ENCODE data around the gene TAF4.
"Not testable (repeated sequence)": the region's sequence is repeated elsewhere in the genome, so short reads cannot be mapped to it uniquely, and the experiment has no call there.

Gene TAF4, protein sequence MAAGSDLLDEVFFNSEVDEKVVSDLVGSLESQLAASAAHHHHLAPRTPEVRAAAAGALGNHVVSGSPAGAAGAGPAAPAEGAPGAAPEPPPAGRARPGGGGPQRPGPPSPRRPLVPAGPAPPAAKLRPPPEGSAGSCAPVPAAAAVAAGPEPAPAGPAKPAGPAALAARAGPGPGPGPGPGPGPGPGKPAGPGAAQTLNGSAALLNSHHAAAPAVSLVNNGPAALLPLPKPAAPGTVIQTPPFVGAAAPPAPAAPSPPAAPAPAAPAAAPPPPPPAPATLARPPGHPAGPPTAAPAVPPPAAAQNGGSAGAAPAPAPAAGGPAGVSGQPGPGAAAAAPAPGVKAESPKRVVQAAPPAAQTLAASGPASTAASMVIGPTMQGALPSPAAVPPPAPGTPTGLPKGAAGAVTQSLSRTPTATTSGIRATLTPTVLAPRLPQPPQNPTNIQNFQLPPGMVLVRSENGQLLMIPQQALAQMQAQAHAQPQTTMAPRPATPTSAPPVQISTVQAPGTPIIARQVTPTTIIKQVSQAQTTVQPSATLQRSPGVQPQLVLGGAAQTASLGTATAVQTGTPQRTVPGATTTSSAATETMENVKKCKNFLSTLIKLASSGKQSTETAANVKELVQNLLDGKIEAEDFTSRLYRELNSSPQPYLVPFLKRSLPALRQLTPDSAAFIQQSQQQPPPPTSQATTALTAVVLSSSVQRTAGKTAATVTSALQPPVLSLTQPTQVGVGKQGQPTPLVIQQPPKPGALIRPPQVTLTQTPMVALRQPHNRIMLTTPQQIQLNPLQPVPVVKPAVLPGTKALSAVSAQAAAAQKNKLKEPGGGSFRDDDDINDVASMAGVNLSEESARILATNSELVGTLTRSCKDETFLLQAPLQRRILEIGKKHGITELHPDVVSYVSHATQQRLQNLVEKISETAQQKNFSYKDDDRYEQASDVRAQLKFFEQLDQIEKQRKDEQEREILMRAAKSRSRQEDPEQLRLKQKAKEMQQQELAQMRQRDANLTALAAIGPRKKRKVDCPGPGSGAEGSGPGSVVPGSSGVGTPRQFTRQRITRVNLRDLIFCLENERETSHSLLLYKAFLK

DNA sequence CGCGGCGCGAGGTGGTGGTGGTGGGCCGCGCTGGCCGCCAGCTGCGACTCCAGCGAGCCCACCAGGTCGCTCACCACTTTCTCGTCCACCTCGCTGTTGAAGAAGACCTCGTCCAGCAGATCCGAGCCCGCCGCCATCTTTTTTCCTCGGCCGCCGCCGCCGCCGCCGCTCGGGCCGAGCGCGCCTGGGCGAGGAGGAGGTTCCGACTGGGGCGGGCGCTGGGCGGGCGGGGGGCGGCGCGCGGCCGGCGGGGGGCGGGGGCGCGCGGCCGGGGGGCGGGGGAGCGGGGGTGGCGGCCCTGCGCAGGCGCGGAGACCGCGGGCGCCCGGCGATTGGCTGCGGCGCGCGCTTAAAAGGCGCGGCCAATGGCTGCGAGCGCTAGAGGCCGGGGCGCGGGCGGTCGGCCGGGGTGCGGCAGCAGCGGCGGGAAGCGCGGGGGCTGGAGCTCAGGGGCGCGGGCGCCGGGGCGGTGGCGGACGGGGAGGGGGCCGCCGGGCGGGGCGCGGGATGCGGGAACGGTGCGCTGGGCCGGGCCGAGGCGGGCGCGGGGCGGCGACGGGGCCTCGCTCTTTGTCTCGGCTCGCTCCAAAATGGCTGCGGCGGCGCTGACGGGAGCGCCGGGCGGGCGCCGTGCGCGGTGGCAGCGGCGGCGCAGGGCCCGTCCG, at the start of gene TAF4:
Gene TAF4, minus strand, starts transcription at position 208 of the 665 bp plus-strand sequence. Its CDS starts 71 bp downstream, at position 137.
- peak; percentile 48 to 53 for DNase-seq (ENCODE audit: low read depth in 2 of 2)

DNA sequence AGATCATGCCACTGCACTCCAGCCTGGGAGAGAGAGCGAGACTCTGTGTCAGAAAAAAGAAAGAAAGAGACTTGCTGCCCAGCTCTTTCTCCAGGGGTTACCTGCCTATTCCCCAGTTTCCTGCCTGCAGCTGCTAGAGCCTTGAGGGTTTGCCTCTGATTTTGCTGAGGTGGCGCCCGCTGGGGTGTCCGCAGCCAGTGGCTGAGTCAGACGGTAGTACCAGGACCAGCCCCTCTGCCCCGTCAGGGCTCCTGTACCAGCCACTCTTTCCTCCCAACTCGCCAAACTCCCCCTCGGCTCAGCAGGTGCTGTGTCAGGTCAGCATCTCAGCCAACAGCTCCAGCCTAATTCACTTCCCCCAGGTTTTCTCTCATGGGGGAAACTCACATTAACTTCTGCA, 49.2 kb upstream of the TAF4 start:
- no peak for DNase-seq (ENCODE audit: low read depth in 2 of 2)

DNA sequence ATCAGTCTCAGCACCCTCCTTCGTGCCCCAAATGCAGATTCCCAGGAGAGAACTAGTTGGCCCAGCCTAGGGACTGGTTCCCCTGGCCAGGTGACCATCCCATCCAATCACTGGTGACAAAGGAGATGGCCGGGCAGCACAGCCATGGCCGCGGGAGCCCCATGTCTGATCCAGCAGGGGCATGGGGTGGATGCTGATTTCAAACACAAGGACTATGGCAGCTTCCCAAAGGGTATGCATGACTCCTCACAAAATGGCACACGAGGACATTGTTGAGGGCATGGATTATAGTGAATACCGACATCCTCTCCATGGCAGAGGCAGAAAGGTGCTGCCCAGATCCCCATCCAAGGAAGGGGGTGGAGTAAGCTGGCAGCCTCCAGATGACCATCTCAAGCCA, 46.7 kb upstream of the TAF4 start:
- DNase-seq (ENCODE audit: low read depth in 2 of 2), result no peak

DNA sequence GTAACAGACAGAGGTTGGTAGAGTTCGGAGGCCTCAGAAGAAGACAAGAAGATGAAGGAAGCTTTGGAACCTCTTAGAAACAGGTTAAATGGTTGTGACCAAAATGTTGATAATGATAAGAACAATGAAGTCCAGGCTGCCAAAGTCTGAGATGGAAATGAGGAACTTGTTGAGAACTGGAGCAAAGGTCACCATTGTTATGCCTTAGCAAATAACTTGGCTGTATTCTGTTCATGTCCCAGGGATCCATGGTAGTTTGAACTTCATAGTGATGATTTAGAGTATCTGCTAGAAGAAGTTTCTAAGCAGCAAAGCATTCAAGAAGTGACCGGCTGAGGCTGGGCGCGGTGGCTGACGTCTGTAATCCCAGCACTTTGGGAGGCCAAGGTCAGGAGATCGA, 45.5 kb upstream of the TAF4 start:
- DNase-seq (ENCODE audit: low read depth in 2 of 2), result no peak

DNA sequence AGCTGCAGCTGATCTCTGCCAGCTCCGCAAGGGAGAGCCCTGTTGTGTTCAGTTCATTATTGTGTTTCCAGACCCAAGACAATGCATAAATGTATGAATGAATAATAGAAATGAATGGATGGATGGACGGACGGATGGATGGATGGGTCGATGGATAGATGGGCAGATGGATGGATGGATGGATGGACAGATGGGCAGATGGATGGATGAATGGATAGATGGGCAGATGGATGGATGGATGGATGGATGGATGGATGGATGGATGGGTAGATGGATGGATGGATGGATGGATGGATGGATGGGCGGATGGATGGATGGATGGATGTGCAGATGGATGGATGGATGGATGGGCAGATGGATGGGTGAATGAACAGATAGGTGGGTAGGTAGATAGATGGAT, 39.9 kb upstream of the TAF4 start:
- no peak for DNase-seq (ENCODE audit: low read depth in 2 of 2)

DNA sequence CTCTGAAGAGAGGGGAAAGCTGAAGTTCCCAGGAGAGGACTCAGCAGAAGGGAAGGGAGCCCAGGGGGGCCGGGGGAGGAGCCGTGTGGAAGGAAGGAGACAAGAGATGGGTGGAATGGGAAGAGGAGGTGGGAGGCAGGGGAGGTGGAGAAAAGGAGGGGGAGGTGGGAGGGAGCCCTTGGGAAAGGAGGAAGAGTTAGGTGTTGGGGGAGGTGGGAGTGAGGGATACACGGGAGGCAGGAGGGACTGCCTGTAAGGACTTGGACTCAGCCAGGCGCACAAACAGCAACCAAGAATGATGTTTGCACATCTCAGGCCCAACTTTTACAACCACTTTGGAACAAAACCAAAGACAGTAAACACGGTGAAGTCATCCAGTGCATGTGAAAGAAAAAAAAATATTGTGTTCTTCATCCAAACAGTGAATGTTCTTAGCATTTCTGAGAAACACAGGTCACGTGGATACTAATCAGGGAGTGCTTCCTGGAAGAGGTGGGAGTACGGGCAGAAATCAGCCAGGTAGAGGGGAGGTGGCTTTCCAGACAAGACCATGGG, 39.2 kb upstream of the TAF4 start:
- DNase-seq (ENCODE audit: low read depth in 2 of 2), result no peak

DNA sequence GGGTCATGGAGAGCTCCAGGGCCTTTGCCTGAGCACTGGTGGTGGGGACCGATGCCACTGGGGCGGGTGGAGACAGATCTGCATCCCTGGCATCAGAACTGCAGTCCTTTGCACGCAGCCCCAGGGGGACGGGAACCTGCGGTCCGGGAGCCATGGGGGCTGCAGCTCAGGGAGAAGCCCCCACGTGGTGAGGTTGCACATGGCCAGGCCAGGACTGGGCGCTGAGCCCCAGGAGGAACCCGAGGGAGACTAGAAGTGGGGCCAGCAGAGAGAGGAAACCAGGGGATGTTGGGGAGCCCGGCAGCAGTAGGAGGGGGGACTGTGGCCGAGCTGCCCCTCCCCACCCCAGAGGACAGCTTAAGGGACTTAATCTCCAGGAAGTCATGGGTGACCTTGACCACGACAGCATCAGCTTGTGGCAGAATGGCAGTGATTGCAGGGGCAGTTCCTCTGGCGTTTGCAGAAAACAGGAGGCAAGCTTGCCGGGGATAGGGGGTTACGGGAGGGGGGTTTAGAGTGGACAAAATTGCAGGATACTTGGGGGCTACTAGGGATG, 38.6 kb upstream of the TAF4 start:
- no peak for DNase-seq (ENCODE audit: low read depth in 2 of 2)

DNA sequence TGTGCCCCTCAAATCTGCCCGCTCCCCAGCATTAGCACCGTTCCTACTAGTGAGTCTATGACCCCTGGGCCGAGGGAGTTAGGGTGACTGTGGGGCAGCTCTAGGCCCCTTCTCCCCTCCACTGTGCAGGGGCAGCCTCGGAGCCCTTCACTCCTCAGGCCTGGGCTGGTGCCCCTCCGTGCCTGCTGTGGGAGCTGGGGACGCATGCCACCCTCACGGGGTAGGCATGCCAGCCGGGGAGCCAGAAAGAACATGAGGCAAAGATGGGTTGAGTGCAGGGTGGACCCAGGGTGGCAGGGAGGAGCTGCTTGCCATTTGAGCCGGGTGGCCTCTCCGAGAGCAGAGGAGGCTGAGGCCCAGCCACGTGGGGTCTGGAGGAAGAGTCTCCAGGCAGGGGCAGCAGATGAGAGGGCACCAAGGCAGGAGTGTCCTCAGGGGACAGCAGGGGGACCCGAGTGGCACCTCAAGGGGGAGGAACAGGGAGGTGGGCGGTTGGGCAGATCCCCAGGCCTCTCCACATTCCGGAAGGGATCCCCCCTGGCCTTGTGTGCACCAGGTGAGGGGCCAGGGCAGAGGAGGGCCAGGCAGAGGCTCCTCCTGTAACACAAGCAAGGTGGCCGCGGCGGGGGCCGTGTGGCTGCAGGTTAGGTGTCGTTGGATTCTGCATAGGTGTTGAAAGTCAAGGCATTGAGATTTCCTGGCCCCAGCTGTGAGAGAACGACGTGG, 38.0 kb upstream of the TAF4 start:
- DNase-seq (ENCODE audit: low read depth in 2 of 2), result no peak

DNA sequence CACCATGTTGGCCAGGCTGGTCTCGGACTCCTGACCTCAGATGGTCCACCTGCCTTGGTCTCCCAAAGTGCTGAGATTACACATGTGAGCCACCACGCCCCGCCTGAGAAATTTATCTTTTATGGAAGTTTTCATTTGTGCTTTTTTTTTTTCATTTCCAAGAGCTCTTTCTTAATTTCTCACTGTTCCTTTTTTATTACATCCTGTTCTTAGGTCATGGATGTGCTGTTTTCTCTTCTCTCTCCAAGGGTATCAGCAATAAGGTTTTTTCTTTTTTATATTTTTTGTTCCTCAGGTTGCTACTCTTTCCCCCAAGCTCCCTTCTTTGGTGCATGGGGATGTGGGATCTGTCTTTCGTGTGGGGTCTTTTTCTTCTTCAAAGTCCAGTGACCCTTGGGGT, 35.4 kb upstream of the TAF4 start:
- no peak for DNase-seq (ENCODE audit: low read depth in 2 of 2)

DNA sequence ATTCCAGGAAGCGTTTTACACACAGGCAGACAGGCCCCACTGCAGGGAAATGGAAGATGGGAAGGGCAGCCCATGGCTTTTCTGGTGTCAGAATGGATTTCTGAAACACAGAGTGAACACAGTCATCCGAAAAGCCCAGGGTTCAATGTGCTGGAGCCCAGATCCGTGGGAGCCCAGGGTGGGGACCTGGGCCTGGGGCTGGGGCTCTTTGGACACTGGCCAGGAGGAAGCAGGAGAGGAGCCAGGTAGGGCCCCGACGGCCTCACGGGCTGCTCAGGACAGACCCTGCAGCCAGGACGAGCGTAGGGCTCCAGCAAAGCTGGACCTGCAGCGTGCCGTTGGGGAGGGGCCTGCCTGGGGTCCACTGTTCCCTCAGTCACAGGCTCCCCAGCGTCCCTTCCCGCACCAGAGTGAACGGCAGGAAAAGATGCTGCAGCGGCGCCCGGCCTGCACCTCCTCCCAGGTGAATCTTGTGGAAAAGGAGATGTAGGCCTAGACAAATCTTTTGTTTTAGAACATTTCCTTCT, 32.3 kb upstream of the TAF4 start:
- DNase-seq (ENCODE audit: low read depth in 2 of 2), result no peak

DNA sequence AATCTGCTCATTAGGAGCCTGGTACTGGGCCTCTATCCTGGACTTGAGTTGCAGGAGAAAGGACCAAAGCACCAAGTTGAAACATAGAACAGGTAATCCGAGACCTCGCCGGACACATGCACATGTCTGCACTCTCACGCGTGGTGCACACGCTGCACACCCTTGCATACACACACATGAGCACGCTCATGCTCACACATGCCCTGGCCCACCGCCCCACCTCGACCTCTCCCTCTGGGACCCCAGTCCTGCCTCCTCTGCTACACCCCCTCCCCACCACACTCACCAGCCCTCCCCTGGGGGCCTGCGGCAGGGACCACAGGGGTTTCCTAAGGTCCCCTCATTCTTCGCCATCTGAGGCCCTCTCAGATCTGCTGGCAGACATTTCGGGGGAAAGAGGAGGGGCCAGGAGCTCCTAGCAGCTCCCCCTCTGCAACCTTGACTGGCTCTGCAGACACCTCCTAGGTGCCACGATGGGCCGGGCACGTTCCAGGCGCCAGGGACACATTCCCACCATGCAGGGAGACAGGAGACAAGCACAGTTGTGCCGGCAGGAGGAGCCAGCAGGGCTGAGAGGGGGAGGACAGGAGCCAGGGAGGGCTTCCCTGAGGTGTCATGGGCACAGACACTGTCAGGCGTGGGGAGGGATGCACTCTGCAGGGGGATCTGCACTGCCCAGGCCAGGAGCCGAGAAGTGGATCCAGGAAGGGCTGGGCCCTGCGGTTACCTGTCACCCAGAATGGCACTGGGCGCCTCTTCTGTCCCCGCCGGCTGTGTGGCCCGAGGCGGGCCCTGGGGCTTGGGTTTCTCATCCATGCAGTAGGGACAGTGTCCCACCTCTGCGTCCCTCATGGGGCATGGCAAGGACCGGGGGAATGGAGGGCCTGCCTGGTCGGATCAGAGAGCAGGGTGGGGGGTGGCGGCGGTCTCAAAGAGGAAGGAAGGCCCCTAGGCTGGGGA, 31.0 kb upstream of the TAF4 start:
- no peak for DNase-seq (ENCODE audit: low read depth in 2 of 2)

DNA sequence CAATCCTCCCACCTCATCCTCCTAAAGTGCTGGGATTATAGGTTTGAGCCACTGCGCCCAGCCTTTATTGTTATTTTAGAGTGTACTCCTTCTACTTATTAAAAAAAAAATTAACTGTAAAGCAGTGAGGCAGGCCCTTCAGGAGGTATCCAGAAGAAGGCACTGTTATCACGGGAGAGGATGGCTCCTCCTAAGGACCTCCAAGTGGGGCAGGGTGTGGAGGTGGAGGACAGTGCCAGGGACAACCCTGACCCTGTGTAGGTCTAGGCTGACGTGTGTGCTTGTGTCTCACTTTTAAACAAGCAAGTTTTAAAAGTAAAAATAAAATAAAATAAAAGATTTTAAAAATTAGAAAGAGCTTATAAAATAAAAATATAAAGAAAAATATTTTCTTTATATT, 23.7 kb upstream of the TAF4 start:
- DNase-seq (ENCODE audit: low read depth in 2 of 2), result no peak

DNA sequence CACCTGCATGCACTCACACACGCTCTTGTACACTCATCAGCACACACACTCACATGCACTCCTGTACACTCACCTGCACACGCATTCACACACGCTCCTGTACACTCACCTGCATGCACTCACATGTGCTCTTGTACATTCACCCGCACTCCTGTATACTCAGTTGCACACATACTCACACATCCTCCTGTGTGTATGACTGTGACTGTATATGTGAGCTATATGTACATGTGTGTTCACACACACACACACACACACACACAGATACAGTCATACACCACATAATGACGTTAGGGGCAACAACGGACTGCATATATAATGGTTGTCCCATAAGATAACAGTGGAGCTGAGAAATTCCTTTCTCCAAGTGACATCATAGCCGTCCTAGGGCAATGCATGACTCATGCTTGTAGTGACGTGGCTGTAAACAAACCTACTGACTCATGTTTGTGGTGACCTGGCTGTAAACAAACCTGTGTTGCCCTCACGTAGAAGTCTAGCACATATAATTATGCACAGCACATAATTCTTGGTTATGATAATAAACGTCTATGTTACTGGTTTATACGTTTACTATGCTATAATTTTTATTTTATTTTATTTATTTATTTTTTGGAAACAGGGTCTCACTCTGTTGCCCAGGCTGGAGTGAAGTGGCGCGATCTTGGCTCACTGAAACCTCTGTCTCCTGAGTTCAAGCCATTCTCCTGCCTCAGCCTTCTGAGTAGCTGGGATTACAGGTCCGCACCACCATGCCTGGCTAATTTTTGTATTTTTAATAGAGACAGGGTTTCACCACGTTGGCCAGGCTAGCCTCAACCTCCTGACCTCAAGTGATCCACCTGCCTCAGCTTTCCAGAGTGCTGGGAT, 22.8 kb upstream of the TAF4 start:
- DNase-seq (ENCODE audit: low read depth in 2 of 2), result no peak

DNA sequence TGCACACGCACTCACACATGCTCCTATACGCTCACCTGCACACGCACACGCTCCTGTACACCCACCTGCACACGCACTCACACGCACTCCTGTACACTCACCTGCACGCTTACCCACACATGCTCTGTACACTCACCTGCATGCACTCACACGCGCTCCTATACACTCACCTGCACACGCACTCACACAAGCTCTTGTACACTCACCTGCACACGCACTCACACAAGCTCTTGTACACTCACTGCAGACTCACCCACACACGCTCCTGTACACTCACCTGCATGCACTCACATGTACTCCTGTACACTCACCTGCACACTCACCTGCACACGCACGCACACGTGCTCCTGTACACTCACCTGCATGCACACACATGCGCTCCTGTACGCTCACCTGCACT, 22.0 kb upstream of the TAF4 start:
- DNase-seq (ENCODE audit: low read depth in 2 of 2), result no peak

DNA sequence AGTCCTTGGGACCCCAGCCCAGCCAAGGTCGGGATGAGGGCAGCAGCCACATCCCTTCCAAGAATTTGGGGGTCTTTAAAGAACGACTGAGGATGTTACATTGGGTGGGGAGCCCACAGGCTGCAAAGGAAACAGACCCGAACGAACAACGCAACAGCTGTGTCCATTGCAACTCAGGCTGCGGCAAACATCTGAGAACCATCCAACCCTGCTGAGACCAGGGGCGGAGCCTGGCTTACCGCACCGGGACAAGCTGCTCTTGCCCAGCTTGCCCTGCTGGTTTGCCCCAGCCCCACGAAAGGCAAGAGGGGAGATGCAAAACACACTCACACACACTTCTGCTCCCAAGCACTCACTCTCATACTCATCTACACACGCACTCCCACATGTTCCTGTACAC, 21.5 kb upstream of the TAF4 start:
- no peak for DNase-seq (ENCODE audit: low read depth in 2 of 2)

DNA sequence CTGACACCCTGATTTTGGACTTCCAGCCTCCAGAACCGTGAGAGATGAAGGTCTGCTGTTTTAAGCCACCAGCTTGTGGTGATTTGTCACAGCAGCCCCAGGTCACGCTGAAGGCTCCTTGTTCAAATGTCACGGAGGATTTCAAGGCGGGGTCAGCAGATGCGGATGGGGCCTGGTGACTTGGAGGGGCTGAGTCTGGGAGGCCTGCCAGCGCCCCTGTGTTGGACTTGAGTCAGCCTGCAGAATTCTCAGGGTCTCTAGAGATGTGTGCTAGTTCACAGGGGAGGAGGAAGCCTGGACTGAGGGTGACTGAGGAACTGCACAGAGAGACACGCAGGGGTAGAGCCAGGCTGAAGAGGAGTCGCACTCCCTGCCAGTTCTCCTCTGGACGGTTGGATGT, 19.5 kb upstream of the TAF4 start:
- no peak for DNase-seq (ENCODE audit: low read depth in 2 of 2)

DNA sequence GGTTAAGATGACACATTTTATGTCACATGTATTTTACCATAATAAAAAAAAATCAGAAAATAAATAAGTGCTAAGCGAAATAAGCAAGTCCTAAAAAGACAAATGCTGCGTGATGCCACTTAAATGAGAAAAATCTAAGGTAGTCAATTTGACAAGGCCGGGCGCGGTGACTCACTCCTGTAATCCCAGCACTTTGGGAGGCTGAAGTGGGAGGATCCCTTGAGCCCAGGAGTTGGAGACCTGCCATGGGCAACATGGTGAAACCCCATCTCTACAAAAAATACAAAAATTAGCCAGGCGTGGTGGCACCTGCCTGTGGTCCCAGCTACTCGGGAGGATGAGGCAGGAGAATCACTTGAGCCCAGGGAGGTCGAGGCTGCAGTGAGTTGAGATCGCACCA, 18.5 kb upstream of the TAF4 start:
- not testable (repeated sequence) for DNase-seq (ENCODE audit: low read depth in 2 of 2)

DNA sequence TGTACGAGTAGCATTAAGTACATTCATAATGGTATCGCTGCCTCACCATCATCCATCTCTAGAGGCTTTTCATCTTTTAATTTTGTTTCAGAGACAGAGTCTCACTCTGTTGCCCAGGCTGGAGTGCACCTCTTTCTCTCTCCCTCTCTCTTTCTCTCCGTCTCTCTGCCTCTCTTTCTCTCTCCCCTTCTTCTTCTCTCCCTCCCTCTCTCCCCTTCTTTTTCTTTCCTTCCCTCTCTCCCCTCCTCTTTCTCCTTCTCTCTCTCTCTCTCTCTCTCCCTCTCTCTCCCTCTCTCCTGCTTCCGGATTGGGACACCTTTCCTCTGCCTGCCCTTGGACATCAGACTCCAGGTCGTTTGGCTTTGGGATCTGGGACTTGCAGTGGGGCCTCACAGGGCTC, 17.6 kb upstream of the TAF4 start:
- no peak for DNase-seq (ENCODE audit: low read depth in 2 of 2)

All from fibroblast of skin of left quadriceps (primary cell).